Activated T-cell treated with anti-CD3 and anti-CD28 coated beads, Interleukin-2, amount 50 U/mL, for 72 hours (primary cell): ENCODE results near the gene PPP1R1A. TPM values are rescaled to one million over a fixed set of nuclear protein-coding genes. Genes with fewer than 3 reads are reported as not detected.

ENCODE experiments used
- ATAC-seq, 2 donors: fragments of 150-1000 bp; cut with Tn5 transposase; replicated peaks in 1 of 2; 2 replicates each; pipeline ENCODE4 v1.10.0; 2021; ENCODE audit warnings: moderate library complexity in 2 of 2, mild to moderate bottlenecking in 1 of 2
- DNase-seq, 2 donors: peaks; one replicate each; pipeline ENCODE4 v3.0.0; 2021 to 2022; ENCODE audit warnings: mixed read lengths in 1 of 2
- H3K27ac Mint-ChIP-seq: one replicate; pipeline ENCODE4 v1.8.0; 2022; ENCODE audit warnings: mild to moderate bottlenecking, moderate library complexity, mixed read lengths
- H3K27me3 Mint-ChIP-seq: one replicate; pipeline ENCODE4 v1.8.0; 2022; ENCODE audit warnings: low read depth, mixed read lengths
- H3K36me3 Mint-ChIP-seq, 2 donors: one replicate each; pipeline ENCODE4 v1.8.0; 2022; ENCODE audit warnings: mixed read lengths in 2 of 2, mild to moderate bottlenecking in 1 of 2; ENCODE audit not compliant: insufficient read depth in 2 of 2
- H3K4me1 Mint-ChIP-seq: one replicate; pipeline ENCODE4 v1.8.0; 2022; ENCODE audit warnings: low read depth, mixed read lengths
- H3K4me3 Mint-ChIP-seq, 2 donors: one replicate each; pipeline ENCODE4 v1.8.0; 2022; ENCODE audit warnings: mild to moderate bottlenecking in 2 of 2, mixed read lengths in 2 of 2, moderate library complexity in 2 of 2
- H3K9me3 Mint-ChIP-seq, 2 donors: one replicate each; pipeline ENCODE4 v1.8.0; 2022; ENCODE audit warnings: mixed read lengths in 2 of 2
- total RNA-seq, 2 donors: library from RNA; stranded (reverse); gene quantifications; one replicate each; pipeline ENCODE4 v1.2.3, GENCODE V29; 2022

PPP1R1A gene
- total RNA-seq, 2 donors from 2014 or later = not detected

- Mint-ChIP-seq H3K36me3 (peaks cover 21 to 27% of the 10 kb centered on the region in 2 donors), H3K4me3 (no peak overlapping the region), H3K27ac (no peak overlapping the region), H3K9me3 (no peaks in the 10 kb centered on the region), H3K4me1 (peaks cover 25% of the 10 kb centered on the region), H3K27me3 (no peaks in the 10 kb centered on the region)
- DNase-seq (no peak), ATAC-seq (no peak)
These were observed 58.9 kb downstream of the PPP1R1A start for GRCh38 chr12:54529581-54529980.

Other genes starting within 250 kb of the PPP1R1A start
- 10 to 100 TPM in 1 of 2 donors, 1 to 10 TPM in 1; 3.8 to 16.0 TPM for gene GPR84, start 224.2 kb downstream of the PPP1R1A start, total RNA-seq
- 1 to 10 TPM; 1.3 to 2.8 TPM for gene ZNF385A, start 203.9 kb downstream of the PPP1R1A start, total RNA-seq
- 10 to 100 TPM; 20.6 to 27.4 TPM for gene ITGA5, start 169.4 kb downstream of the PPP1R1A start, total RNA-seq
- 10 to 100 TPM in 1 of 2 donors, 1 to 10 TPM in 1; 8.5 to 12.4 TPM for gene GTSF1, start 115.1 kb downstream of the PPP1R1A start, total RNA-seq
- gene NCKAP1L, start 90.9 kb downstream of the PPP1R1A start, total RNA-seq = 100 to 1,000 TPM; 124 to 148 TPM
- 10 to 100 TPM; 10.9 to 15.3 TPM for gene PDE1B, start 39.1 kb downstream of the PPP1R1A start, total RNA-seq
- not detected for gene LACRT, start 46.2 kb upstream of the PPP1R1A start, total RNA-seq
- not detected for gene DCD, start 59.7 kb upstream of the PPP1R1A start, total RNA-seq